HG02840 (cell line): ENCODE results near the gene UNC50.

Source experiments
- ATAC-seq: cut with Tn5 transposase; IDR thresholded peaks from one replicate; pipeline ENCODE4 v1.9.1; 2021; ENCODE audit warnings: mild to moderate bottlenecking, moderate library complexity, moderate number of reproducible peaks; ENCODE audit not compliant: unreplicated experiment, low FRiP score

The UNC50 gene, protein sequence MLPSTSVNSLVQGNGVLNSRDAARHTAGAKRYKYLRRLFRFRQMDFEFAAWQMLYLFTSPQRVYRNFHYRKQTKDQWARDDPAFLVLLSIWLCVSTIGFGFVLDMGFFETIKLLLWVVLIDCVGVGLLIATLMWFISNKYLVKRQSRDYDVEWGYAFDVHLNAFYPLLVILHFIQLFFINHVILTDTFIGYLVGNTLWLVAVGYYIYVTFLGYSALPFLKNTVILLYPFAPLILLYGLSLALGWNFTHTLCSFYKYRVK

DNA sequence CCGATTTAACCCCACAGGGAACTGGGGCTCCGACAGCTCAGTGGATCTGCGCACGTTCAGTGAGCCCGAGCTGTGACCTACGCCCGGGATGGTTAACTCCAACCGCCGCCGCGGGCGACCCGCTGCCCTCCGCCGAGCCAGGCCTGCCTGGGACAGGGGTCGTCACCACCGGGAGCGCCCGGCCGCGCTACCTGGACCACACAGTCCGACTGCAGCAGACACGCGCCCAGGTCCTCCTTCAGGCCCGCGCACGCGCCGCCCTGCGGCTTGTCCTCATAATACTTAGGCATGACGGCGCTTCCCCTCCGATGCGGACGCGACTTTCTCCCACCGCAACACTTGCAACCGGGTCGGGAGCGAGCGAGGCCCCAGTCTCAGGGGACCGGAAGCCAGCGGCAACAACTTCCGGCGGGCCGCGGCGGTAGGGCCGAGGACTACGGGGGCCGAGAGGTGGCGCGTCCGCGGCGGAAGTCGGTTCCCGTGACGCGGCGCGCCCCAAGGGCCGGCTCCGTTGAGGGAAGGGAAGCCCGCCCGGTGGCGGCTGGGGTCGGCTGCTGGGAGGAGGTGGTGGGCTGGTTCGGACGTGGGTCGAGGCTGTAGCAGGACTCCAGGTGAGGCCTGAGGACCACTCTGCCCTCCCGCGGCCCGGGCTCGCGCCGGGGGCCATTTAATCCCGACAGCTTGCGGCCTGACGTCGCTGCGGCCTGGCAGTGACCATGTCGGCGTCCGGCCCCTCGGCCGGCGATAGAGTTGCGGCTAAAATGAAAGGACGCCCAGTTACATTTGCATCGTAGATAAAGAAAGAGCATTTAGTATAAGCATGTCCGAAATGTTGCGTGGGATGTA is at the start of gene UNC50, which contains the start of gene COA5:
Gene UNC50 (plus strand): TSS at position 474 of the 846 bp plus-strand sequence. CDS start 1,171 bp downstream, outside the sequence.
Gene COA5 (minus strand): TSS at position 397 of the 846 bp plus-strand sequence. CDS start 107 bp downstream, at position 290.
- peak; percentile 87 for ATAC-seq

DNA sequence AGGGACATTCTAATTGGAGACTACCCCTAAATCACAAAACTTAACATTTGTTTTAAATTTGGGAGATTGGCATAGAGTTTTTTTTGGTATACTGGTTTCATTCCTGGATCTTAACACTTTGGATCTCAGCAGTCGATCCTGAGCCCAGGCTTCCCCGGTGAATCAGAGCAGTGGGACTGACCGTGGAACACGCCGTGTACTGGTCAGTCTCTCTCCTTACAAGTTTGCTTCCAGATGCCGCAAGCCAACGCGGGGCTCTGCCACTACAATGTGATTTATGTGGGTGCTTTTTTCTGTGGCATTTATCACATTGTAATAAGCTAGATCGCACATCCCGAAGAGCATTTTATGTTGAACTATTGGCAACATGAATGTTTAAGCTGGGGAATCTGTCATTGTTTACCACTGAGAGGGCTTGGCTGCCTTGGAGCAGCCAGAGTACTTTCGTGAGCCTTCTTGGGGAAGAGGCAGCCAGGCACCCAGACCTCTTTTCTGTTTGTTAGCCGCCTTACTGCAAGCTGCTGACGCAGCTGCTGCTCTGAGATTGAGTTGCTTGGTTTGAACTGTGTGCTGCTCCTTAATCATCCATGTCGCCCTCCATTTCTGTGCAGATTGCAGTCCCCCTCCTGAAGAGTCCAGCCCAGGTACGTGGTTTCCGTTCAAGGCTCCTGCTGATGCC is 49.4 kb upstream of the UNC50 start:
- ATAC-seq = no peak

DNA sequence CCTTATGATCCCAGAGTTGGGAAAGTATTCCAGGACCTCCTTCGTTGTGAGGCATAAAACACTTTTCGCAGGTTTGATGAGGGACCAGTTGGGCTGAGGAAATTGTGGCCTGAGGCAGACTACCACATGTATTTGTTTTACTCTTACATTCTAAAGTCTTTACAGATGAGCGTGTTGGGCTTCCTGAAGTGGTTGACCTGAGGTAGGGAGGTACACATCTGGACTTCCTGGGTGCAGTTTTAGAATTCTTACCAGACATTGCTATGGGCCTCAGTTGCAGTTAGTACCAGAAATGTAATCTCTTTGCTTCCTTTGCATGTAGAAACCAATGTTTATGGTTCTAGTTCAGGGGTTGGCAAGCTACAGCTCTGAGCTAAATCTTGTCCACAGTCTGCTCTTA is 48.8 kb upstream of the UNC50 start:
- no peak for ATAC-seq

DNA sequence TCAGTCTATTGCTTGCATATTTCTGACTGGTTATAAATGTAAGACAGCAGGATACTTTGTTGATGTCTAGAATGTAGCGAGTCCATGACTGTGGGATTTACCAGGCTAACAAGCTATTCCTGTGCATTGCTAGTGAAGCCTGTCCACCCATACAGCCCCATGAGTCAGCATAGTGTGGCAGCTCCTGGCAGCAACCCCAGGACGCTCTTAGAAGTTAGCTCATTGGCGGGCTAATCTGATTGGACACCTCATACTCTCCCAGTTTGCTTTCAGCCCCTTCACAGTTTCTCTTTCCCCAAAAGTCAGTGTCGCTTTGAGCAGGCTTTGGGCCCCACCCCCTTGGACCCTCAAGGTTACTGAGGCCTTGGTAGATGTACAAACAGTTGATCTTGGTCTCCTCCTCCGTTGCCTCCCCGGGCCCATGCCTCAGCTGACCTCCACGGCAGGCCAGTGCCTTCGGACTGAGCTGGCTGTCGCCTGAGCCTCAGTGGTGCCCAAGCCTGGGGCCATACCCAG is 48.1 kb upstream of the UNC50 start:
- no peak for ATAC-seq

DNA sequence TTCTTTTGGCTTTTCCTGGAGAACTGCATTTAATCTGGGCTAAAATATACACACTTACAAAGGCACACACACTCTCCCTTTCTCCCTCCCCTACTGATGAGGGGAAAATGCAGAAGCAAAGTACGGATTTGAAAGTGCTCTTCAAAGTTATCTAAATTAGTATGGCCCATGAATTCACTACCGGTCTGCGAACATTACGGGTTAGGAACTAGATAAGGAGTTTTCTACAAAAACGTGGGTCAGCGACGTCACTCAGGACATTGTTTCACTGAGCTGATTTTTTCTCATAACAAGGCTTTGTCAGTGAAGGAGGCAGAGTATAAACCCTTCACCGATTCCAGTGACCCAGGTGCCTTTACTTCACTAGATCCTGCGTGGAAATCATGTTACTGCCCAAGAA is 47.4 kb upstream of the UNC50 start:
- ATAC-seq = no peak

DNA sequence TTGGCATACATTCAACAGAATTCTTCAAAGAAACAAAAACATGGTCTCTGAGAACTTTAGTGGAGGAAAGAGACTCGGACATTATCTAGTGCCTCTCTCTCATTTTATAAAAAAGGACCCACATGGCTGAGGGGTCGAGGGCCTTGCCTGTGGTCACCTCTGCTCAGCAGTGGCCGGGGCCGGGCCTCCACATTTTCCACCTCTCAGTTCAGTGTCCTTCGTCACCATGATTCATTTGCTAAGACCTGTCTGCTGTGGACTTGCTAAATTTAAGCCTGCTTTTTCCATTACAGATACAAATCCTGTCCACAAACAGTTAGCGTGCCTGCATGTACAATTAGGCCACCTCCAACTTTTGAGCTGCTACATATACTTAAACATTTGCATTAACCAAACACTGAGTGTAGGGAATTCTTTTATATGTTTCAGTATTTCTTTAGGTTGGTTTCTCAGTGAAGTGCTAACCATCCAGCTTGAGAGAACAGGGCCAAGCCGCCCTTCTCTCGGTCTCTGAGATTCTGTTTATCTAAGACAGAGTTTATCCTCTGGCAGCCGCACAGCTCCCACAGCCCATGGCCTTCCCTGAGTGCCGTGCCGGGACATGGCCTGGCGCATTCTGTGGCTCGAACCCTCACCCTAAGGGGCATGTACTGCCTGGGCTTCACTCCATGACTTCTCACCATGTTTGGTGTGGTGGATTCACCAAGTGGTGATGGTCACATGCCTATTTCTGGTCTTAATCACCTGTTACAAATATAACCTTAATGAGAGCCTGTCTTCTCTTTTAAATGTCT is 46.3 kb upstream of the UNC50 start:
- ATAC-seq = no peak

DNA sequence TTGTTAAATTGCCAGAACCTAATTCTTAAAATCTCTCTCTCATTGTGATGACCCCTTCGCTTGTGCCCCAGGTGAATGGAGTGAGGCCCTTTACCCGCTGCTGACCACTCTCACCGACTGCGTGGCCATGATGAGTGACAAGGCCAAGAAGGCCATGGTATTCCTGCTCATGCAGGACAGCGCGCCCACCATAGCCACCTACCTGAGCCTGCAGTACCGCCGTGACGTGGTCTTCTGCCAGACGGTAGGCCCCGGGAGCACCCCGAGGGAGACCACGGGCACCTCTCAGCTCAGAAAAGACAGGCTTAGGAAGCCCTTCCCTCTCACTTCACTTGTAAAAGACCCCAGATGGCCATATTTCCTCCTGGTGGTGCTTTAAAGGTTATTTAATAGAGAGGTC is 45.0 kb upstream of the UNC50 start:
- no peak for ATAC-seq

DNA sequence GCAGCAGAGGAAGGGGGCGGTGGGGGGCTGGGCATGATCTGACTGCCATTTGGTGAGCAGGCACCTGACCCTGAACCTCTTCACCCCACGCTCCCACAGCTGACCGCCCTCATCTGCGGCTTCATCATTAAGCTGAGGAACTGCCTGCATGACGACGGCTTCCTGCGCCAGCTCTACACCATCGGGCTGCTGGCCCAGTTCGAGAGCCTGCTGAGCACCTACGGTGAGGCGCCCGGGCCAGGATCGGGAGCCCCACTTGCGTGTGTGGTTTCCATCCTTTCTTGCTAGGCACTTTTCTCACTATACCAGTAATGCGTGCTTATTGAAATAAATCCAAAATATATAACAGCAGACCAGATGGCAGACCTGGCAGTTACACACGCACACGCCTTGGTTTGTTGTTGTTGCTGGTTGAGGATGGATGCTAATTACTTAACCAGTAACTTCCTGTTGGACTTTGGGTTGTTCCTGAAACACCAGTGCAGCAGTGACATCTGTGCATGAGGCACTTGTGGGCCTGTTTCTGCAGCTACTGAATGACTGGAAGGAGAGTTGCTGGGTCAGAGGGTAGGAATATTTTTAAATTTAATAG is 43.8 kb upstream of the UNC50 start:
- no peak for ATAC-seq

DNA sequence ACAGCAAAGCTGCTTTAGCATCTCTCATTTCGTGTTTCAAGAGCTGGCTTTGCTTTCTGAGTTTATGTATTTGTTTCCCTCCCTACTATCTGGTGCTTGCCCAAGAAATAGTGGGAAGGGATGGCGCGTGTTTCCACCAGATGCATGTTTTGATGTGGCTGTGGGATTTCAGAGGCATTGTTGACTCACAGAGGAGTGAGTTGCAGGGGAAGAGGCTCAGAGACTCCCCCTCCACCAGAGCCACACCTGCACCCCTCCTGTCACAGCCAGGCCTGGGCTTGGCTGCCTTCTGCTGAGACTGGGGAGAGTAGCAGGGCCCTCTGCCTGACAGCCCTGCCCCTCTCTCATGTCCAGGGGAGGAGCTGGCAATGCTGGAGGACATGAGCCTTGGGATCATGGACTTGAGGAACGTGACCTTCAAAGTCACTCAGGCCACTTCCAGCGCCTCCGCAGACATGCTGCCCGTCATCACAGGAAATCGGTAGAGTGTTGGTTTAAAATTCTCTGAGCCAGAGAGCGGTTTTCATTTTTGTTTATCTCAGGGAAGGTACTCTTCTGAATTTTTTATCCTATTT is 43.0 kb upstream of the UNC50 start:
- no peak for ATAC-seq

DNA sequence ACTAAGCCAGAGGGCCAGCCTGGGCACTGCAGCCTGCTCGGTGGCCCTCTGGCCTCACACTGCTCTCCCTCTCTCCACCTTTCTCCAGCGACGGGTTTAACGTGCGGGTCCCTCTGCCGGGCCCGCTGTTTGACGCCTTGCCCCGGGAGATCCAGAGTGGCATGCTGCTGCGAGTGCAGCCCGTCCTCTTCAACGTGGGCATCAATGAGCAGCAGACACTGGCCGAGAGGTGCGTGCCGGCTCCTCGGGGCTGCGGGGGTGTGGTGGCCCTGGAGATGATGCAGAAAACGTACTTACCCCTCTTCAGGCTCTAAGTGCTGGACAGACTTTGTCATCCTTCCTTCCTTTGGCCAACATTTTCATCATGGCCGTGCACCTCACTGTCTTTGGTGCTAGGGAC is 42.4 kb upstream of the UNC50 start:
- no peak for ATAC-seq

DNA sequence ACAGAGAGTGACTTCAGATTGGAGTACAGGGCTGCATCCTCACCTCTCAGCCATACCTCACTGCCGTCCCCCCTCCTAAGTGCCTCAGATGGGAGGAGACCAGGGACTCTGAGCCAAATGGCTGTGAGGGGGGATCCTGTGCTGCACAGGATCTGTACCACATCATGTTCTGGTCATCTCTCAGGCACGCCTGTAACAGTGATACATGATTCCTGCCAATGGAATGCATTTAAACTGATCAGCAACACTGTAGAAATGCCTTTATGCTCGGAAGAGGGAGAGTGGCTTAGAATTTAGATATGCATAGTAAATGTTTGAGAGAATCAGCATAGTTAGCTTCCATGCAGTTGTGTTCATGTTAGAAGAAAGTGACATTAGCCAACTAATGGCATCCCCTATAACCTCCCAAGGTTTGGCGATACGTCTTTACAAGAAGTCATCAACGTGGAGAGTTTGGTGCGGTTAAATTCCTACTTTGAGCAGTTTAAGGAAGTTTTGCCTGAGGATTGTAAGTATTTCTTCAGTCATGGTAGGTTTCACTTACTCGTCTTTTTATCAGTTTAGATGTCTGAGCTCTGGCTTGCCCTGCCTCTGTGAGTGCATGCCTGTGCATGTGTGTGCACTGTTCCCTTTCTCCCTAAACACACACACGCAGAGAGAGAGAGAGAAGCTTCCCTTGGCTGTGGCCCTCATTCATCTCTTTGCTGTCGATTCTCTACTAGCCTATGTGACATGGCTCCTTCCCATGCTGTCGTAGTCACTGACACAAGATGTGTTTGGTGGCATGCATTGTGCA is 40.0 kb upstream of the UNC50 start:
- ATAC-seq = no peak

DNA sequence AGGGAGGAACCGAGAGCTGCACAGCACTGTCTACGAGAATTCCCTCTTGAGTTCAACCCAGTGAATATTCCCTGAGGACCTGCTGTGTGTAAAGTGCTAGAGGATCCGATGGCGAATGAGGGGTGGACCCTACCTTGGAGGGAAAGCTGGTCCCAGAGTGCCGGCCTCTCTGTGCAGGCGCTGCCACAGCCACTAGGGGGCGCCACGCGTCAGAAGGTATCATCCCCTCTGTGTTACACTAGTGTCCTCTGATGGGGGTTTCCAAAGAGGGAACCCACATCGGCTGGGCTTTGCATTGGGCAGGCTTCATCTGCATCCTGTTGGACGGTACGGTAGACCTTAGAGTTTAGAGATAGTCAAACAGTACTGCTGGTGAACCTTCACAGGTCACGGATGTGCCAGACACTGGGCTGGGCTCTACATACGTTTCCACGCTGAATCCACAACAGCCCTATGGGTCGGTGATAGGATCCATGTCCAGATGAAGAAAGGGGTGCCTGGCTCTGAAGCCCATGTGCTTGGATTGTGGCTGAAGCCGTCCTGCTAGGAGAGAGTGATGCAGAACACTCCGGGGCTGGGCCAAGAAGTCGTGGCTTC is 39.1 kb upstream of the UNC50 start:
- no peak for ATAC-seq

DNA sequence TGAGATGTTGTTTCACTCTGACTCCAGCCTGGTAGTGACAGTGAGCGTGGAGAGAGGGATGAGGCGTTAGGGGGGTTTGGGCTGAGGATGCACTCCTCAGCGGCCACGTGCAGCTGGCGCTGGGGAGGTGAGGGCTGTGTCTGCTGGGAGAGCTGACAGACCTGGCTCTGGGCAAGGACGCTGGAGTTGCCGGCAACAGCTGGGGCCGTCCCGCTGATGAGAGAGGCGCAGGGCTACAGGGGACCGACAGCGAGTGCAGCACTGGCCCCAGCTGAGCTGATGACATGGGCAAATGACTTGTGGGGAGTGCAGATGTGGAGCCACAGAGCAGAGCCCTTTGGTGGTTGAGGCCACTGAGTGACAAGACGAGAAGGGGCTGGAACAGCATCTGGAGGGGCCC is 38.5 kb upstream of the UNC50 start:
- ATAC-seq = no peak

DNA sequence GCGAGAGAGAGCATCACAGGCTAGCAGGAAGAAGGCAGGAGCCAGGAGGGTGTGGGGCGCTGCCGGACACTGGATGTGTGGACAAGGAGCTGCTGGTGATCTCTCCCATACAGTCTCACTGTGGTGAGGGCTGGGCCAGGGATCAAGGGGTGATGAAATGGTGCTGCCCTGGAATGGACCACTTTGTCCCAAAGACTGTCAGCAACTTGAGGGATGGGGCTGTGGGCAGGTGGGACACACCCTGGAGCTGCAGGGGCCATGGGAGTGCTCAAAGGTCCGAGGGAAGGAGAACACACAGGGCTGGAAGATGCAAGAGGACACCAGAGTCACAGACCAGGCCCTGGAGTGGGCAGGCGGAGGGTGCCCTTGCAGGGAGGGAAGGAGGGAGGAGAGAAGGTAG is 38.0 kb upstream of the UNC50 start:
- no peak for ATAC-seq

DNA sequence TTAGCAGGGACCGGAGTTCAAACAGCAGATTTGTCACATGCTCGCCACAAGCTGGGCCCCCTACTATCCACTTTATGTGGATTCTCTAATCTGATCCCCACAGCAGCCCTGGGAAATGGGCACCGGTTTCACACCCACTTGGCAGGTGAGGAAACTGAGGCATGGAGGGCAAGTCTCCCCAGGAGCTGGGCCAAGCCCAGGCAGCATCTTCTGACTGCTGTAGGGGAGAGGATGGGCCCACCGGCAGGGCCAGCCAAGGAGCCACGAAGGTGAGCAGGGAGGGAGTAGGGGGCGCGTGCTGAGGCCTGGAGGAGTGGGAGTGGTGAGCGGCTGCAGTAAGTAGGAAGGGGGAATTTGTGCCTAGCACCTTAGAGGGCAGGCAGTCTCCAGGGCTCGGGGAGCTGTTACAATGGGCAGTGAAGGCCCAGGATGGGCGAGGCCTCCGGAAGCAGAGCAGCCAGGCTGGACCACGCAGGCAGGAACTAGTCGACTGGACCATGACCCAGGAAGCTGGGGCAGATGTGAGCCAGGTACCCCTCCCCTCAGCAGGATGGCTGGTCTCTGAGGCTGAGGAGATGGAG is 37.2 kb upstream of the UNC50 start:
- no peak for ATAC-seq

DNA sequence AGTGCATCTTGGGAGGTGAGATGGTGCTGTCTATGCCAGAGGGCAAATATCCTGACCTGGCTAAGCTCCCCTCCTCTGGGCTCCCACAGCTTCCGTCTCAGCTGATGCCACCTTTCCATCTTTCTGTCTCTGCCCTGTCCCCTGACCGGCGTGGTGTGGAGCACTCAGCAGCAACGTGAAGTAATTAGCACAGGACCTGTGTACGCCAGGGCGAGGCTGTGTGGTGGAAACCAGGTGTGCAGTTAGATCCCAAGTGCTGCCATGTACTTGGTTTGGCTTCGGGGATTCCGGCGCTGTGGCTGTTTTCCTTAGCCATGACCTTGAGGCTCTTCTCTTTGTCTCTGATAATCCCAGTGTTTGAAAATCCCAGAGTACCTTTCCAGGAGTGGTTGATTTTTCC is 36.6 kb upstream of the UNC50 start:
- ATAC-seq = no peak

DNA sequence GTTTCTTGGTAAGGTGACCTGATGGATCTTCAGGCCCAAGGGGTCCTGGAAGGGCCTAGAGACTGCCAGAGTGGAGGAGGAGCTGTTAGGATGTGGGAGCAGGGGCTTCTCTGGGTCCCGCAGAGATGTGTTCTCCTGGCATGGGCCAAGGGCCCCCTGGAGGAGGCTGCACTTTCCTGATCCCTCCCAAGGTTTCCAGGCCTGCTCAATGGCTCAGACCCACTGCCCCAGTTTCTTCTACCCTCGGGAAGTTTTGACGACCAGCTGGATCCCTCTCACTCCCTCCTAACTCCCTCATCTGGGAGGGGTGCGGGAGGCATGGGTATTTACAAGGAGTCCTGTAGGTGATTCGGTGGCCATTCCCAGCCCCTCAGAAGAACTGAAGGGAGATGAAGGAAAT is 36.2 kb upstream of the UNC50 start:
- ATAC-seq = no peak

DNA sequence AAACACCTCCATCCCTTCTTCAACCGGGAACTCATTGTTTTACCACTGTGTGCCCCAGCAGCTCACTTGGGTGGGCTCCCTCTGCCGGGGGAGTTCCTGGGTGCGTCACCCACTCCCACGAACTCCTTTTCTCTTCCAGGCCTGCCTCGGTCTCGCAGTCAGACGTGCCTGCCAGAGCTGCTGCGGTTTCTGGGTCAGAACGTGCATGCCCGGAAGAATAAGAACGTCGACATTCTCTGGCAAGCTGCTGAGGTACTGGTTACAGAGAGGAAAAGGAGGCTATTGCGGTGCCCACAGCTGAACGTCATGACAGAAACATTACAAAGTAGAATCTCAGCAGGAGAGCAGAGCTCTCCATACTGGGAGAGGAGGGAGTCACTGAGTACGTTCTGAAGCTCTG is 35.7 kb upstream of the UNC50 start:
- ATAC-seq = no peak
